Activated CD4-positive, alpha-beta T cell treated with anti-CD3 and anti-CD28 coated beads for 24 hours (primary cell): ENCODE measurements around the gene PSORS1C1.
"Not testable (repeated sequence)": the region's sequence is repeated elsewhere in the genome, so short reads cannot be mapped to it uniquely, and the experiment has no call there.

Experiments used
- DNase-seq, 2 donors: peaks; one replicate each; pipeline ENCODE4 v3.0.0-alpha.2; 2020; ENCODE audit warnings: low read depth in 2 of 2

The PSORS1C1 gene

GRCh38 chr6:31158863-31159855 lies 44.6 kb downstream of the PSORS1C1 start:
- peak; percentile 2 to 6 for DNase-seq

- DNase-seq = no peak
Measured at GRCh38 chr6:31161216-31162126, 46.9 kb downstream of the PSORS1C1 start.

- no peak for DNase-seq
Measured at GRCh38 chr6:31162463-31163165, 48.0 kb downstream of the PSORS1C1 start.

- no peak for DNase-seq
Measured at GRCh38 chr6:31163922-31164321, 49.3 kb downstream of the PSORS1C1 start.

- DNase-seq = not testable (repeated sequence)
Measured at GRCh38 chr6:31164475-31165063, 50.0 kb downstream of the PSORS1C1 start.

GRCh38 chr6:31165064-31165832 lies 50.6 kb downstream of the PSORS1C1 start:
- DNase-seq = not testable (repeated sequence)

- DNase-seq = no peak
Measured at GRCh38 chr6:31165986-31166385, 51.4 kb downstream of the PSORS1C1 start.

- no peak for DNase-seq
Measured at GRCh38 chr6:31168606-31169005, 54.0 kb downstream of the PSORS1C1 start.

- DNase-seq = no peak
Measured at GRCh38 chr6:31169123-31169857, 54.7 kb downstream of the PSORS1C1 start.

GRCh38 chr6:31169858-31170599 lies 55.4 kb downstream of the PSORS1C1 start:
- not testable (repeated sequence) for DNase-seq

GRCh38 chr6:31170600-31170881 lies 55.9 kb downstream of the PSORS1C1 start, which contains the start of gene POU5F1:
Gene POU5F1, minus strand, starts transcription at chr6:31170682. Its CDS starts 62 bp downstream, at chr6:31170620.
- no peak for DNase-seq

- DNase-seq = no peak
Measured at GRCh38 chr6:31170987-31171671, 56.5 kb downstream of the PSORS1C1 start.

- DNase-seq = no peak
Measured at GRCh38 chr6:31171931-31172905, 57.6 kb downstream of the PSORS1C1 start.

GRCh38 chr6:31172973-31173384 lies 58.4 kb downstream of the PSORS1C1 start:
- DNase-seq = no peak

GRCh38 chr6:31173406-31173805 lies 58.8 kb downstream of the PSORS1C1 start:
- no peak for DNase-seq

- DNase-seq = no peak
Measured at GRCh38 chr6:31174378-31174777, 59.8 kb downstream of the PSORS1C1 start.

GRCh38 chr6:31175971-31176370 lies 61.4 kb downstream of the PSORS1C1 start:
- no peak for DNase-seq
